Fibroblast of skin of back (primary cell): Measurements from ENCODE around the gene PRKCA. TPM values are rescaled to one million over a fixed set of nuclear protein-coding genes. Genes with fewer than 3 reads are reported as not detected.
A peak's percentile ranks its signal among the peaks of the same experiment; 100 is the strongest.
"Not testable (repeated sequence)": the region's sequence is repeated elsewhere in the genome, so short reads cannot be mapped to it uniquely, and the experiment has no call there.

Source experiments
- DNase-seq: peaks from one replicate; pipeline ENCODE4 v3.0.0-alpha.2; 2013
- polyA plus RNA-seq, 2 experiments: library from polyadenylated mRNA; unstranded; fragments of 120-200 nt; gene quantifications; one replicate each; pipeline ENCODE4 v1.2.1, GENCODE V29; 2013; ENCODE audit not compliant: insufficient read length in 2 of 2

The PRKCA gene
- polyA plus RNA-seq (2013, experiment 1 of 2; ENCODE audit: insufficient read length), result 44.5 TPM
- 36.0 TPM for polyA plus RNA-seq (2013, experiment 2 of 2; ENCODE audit: insufficient read length)

DNA sequence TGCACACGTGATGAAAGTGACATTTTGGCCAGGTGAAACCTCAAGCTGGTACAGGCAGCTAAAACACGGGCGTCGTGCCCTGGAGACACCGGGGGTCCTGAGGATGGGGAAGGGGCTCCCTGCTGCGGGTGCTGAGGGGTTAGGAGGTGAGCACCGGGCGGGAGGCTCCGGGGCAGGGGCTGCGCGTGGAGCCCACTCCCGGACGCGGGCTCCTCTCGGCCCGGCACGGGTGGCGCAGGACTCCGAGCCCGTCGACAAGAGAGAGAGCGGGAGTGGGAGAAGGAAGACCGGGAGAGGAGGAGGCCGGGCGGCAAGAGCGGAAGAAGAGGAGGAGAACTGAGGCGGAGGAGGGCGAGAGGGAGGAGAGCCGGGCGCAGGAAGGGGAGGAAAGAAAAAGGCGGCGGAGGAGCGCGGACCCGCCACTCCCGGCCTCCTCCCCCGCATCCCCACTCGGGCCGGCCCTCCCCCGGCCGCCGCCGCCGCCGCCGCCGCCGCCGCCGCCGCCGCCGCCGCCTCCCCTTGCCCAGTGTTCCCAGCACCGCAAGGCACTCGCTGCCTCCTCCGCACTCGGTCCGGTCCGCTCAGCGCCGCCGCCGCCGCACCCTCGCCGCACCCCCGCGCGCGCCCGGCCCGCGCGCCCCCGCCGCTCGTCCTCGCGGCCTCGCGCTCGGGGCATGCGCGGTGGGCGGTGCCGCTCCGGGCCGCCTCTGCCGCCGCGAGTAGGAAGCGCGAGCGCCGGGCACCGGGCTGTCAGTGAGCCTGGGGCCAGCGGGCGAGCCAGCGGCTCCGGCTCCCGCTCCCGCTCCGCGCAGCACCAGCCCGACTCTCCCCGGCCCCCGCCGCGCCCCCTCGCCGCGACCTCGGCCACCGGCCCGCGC, at the start of gene PRKCA:
PRKCA (plus strand) TSS at position 750 of the 878 bp plus-strand sequence.
- peak; percentile 78 for DNase-seq

- DNase-seq, result not testable (repeated sequence)
Observed at GRCh38 chr17:66253458-66253857, 49.0 kb upstream of the PRKCA start.

- DNase-seq, result peak; percentile 80
Observed at GRCh38 chr17:66255112-66255511, 47.3 kb upstream of the PRKCA start.

GRCh38 chr17:66255527-66255971, 46.9 kb upstream of the PRKCA start:
- no peak for DNase-seq

- no peak for DNase-seq
Observed at GRCh38 chr17:66260275-66260674, 42.1 kb upstream of the PRKCA start.

DNA sequence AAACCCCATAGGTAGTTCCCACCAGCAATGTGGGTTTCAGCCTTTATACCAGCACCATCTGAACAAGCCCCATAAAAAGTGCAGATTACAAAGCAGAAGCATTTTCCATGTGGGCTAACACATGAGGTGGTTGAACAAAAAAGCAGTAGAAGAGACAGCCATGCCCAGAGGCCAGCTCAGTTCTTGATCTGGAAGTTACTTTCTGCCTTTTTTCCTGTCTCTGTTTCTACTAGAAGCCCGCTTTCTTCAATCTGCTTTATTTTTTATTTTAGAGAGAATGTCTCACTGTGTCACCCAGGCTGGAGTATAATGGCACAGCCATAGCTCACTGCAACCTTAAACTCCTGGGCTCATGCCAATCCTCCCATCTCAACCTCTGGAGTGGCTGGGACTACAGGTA, 41.7 kb upstream of the PRKCA start:
- no peak for DNase-seq

- no peak for DNase-seq
Observed at GRCh38 chr17:66262767-66263166, 39.6 kb upstream of the PRKCA start.

GRCh38 chr17:66264696-66265095, 37.7 kb upstream of the PRKCA start:
- DNase-seq, result no peak

DNA sequence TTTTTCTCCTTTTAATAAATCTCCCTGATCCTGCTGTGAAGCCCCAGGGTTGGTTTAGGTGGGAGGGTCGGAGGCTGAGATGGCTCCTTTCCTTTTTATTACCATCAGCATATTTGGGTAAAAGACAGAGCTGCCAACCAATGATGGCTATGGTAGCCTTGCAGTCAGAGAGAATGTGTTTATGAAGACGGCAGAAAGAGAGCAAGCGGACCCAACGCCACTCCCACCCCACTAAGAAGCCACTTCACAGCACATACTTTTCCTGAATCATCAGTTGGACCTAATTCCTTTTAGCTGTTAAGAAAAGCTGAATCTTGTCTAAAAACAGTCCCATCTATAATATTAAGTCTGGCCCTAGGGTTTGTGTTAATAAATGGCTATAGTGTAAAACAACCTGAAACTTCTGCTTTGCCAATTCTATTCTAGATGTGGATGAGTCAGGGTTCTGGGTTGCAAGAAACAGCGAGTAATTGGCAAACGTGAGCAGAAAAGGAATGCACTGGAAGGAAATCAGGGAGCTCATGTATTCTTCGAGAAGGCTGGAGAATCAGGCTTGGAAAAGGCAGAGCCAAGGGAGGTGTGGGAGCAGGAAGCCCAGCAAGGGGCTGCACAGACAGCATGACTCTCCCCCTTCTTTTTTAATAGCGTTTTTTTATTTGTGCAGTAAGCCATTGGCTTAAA, 34.0 kb upstream of the PRKCA start:
- DNase-seq, result peak; percentile 87

DNA sequence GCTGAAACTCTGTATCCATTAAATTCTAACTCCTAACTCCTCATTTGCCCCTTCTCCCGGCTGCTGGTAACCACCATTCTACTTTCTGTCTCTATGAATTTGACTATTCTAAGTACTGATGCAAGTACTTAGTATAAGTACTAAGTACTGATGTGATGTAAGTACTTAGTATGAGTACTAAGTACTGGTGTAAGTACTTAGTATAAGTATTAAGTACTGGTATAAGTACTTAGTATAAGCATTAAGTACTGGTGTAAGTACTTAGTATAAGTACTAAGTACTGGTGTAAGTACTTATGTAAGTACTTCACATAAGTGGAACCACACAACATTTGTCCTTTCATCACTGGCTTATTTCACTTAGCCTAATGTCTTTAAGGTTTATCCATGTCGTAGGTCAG, 32.3 kb upstream of the PRKCA start:
- DNase-seq, result no peak

DNA sequence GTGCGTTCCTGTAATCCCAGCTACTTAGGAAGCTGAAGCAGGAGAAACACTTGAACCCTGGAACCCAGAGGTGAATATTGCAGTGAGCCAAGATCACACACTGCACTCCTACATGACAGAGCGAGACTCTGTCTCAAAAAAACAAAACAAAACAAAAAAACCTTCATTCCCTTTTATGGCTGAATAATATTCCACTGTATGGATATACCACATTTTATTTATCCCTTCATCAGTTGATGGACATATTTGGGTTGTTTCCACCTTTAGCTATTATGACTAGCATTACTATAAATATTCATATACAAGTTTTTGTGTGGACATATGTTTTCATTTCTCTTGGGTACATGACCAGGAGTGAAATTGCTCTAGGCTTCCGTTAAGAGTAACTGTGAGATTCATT, 30.9 kb upstream of the PRKCA start:
- no peak for DNase-seq

- DNase-seq, result peak; percentile 94
Observed at GRCh38 chr17:66272811-66273585, 29.4 kb upstream of the PRKCA start.

- no peak for DNase-seq
Observed at GRCh38 chr17:66273586-66273848, 28.9 kb upstream of the PRKCA start.

- DNase-seq, result peak; percentile 100
Observed at GRCh38 chr17:66275651-66276050, 26.8 kb upstream of the PRKCA start.

- DNase-seq, result peak; percentile 44
Observed at GRCh38 chr17:66276328-66276937, 26.0 kb upstream of the PRKCA start.

DNA sequence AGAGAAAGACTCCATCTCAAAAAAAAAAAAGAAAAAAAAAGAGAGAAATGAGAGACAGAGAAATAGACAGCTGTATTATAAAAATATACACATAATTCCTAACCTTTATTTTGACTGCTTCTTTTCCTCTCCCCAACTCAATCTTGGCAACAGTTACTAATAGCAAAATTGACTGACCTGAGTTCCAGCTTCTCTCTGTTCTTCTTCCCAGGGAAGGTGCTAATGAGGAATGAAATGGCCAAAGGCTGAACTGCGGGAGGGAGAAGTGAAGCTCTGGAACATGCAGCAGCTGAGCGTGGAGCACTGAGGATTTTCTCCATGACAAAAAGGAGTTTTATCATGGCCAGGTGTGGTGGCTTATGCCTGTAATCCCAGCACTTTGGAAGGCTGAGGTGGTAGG, 25.2 kb upstream of the PRKCA start:
- DNase-seq, result no peak

DNA sequence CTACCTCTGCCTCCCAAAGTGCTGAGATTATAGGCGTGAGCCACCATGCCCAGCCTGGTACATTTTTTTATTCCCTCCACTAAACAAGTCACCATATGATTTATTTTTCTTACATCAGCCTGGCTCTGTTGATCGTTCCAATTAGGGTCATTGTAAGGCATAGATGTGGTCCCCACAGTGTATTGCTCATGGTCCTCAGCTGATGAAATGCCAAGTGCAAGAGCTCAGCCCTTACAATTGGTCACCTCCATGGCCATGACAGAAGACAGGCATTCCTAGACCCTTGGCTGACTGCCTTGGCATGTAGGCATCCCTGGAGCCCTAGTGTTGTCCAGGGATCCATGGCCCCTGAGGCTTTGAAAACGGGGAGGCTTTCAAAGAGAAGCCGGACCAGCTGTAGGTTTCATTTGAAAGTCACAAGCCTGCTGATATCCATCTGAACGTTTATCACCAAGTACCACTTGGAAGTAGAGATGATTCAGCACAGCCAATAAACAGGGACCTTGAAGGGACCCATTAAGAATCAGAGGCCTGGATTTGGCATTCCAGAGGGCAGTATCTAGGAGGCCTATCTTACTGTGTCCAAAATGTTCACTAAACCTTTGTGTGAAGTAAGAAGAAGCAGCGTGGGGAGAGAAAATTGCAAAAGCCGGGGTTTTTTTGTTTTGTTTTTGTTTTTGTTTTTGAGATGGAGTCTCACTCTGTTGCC, 20.6 kb upstream of the PRKCA start:
- peak; percentile 69 for DNase-seq

GRCh38 chr17:66283296-66283934, 19.0 kb upstream of the PRKCA start:
- no peak for DNase-seq

- no peak for DNase-seq
Observed at GRCh38 chr17:66283971-66284370, 18.4 kb upstream of the PRKCA start.

DNA sequence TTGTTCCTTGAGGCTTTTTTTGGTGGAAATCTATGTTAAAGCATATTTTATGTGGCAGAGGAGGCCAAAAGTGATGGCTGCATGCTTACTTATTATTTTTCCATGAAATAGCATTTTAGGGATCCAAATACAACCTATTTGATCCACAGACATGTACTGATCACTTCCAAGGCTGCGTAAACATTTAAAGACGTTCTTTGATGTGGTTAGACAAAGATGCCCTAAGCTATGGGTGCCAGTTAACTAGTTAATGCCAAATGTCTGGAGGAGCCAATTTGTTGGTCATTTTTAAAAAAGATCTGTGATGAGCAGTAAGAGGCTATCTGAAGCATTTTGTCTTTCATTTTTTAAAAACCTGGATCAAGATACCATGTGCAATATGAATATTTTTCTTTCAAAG, 17.3 kb upstream of the PRKCA start:
- DNase-seq, result no peak

DNA sequence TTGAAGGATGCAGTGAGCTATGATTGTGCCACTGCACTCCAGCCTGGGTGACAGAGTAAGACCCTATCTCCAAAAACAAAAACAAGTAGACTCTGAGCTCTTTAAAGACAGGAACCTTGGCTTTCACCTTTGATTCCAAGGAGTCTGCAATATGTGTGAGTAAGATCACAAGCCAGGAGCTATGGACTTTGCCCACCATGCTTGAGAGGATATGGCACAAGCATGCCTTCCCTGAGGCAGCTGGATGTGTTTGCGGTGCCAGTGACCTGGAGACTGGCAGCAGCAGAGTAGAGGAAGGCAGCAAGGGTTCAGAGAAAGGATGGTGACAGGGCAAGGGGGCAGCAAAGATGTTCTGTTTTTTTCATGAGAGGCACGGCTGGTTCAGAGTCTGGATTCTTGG, 14.5 kb upstream of the PRKCA start:
- no peak for DNase-seq
